Left ventricle myocardium superior (tissue), 1 donor: Measurements from ENCODE around the gene WDR83. TPM values are rescaled to one million over a fixed set of nuclear protein-coding genes. Genes with fewer than 3 reads are reported as not detected.

ENCODE experiments used
- total RNA-seq: library from RNA; stranded (reverse); fragmentation: NEBNext Ultra II Directional; extraction: Animal tissue kit (Norgen Biotek cat#: 25700); gene quantifications from one replicate; pipeline ENCODE4 v1.2.1, GENCODE V29; 2021
- donor health status: DM: no; HTN: yes; CAD: no; lungs with severe emphysema.

The WDR83 gene
- total RNA-seq, 1 donor from 2014 or later = 8.7 TPM

Other genes starting within 250 kb of the WDR83 start
- gene ZNF443, start 225.8 kb upstream of the WDR83 start, total RNA-seq = 2.3 TPM
- 1.6 TPM for gene ZNF709, start 182.0 kb upstream of the WDR83 start, total RNA-seq
- 9.6 TPM for gene ZNF564, start 115.3 kb upstream of the WDR83 start, total RNA-seq
- gene ZNF490, start 56.0 kb upstream of the WDR83 start, total RNA-seq = 5.1 TPM
- 15.5 TPM for gene ZNF791, start 55.9 kb upstream of the WDR83 start, total RNA-seq
- gene MAN2B1, start 65 bp upstream of the WDR83 start, total RNA-seq = 32.5 TPM
- 60.2 TPM for gene DHPS, start 15.1 kb downstream of the WDR83 start, total RNA-seq
- not detected for gene GNG14, start 21.2 kb downstream of the WDR83 start, total RNA-seq
- gene FBXW9, start 29.8 kb downstream of the WDR83 start, total RNA-seq = 1.7 TPM
- gene TNPO2, start 57.1 kb downstream of the WDR83 start, total RNA-seq = 36.0 TPM
- 127 TPM for gene TRIR, start 67.9 kb downstream of the WDR83 start, total RNA-seq
- gene GET3, start 70.7 kb downstream of the WDR83 start, total RNA-seq = 64.7 TPM
- gene BEST2, start 85.0 kb downstream of the WDR83 start, total RNA-seq = not detected
- gene HOOK2, start 108.7 kb downstream of the WDR83 start, total RNA-seq = 44.9 TPM
- gene JUNB, start 124.7 kb downstream of the WDR83 start, total RNA-seq = 24.2 TPM
- 750 TPM for gene PRDX2, start 135.0 kb downstream of the WDR83 start, total RNA-seq
- 2.2 TPM for gene THSD8, start 135.3 kb downstream of the WDR83 start, total RNA-seq
- 4.5 TPM for gene RNASEH2A, start 139.8 kb downstream of the WDR83 start, total RNA-seq
- not detected for gene RTBDN, start 167.8 kb downstream of the WDR83 start, total RNA-seq
- 0.12 TPM for gene MAST1, start 171.7 kb downstream of the WDR83 start, total RNA-seq
- gene DNASE2, start 214.6 kb downstream of the WDR83 start, total RNA-seq = 19.2 TPM
- gene KLF1, start 220.4 kb downstream of the WDR83 start, total RNA-seq = not detected
- 30.5 TPM for gene GCDH, start 224.4 kb downstream of the WDR83 start, total RNA-seq